Osteocyte (in vitro differentiated cells): Measurements from ENCODE around the gene EXO1. TPM values are rescaled to one million over a fixed set of nuclear protein-coding genes. Genes with fewer than 3 reads are reported as not detected.

Experiments
- DNase-seq: peaks from one replicate; pipeline ENCODE4 v3.0.0; 2021; ENCODE audit warnings: mixed read lengths; ENCODE audit not compliant: unreplicated experiment; ENCODE audit errors: extremely low spot score
- H3K27ac Mint-ChIP-seq: one replicate; pipeline ENCODE4 v1.8.0; 2021; ENCODE audit warnings: mild to moderate bottlenecking, mixed read lengths; ENCODE audit not compliant: unreplicated experiment
- H3K27me3 Mint-ChIP-seq: one replicate; pipeline ENCODE4 v1.8.0; 2021; ENCODE audit warnings: mixed read lengths; ENCODE audit not compliant: unreplicated experiment
- H3K36me3 Mint-ChIP-seq: one replicate; pipeline ENCODE4 v1.8.0; 2021; ENCODE audit warnings: mixed read lengths; ENCODE audit not compliant: unreplicated experiment
- H3K4me1 Mint-ChIP-seq: one replicate; pipeline ENCODE4 v1.8.0; 2021; ENCODE audit warnings: mixed read lengths; ENCODE audit not compliant: unreplicated experiment
- H3K4me3 Mint-ChIP-seq: one replicate; pipeline ENCODE4 v1.8.0; 2021; ENCODE audit warnings: mild to moderate bottlenecking, moderate library complexity, mixed read lengths; ENCODE audit not compliant: unreplicated experiment
- H3K9me3 Mint-ChIP-seq: one replicate; pipeline ENCODE4 v1.8.0; 2021; ENCODE audit warnings: mixed read lengths; ENCODE audit not compliant: unreplicated experiment
- total RNA-seq: library from RNA; stranded (reverse); gene quantifications from 2 replicates; pipeline ENCODE4 v1.2.1, GENCODE V29; 2021
- TF ChIP-seq, protein P1 (sequence below): fragments of 200-600 bp; sonication (generic); IDR thresholded peaks from 2 replicates; pipeline ENCODE4 v1.5.0; 2021; ENCODE audit warnings: antibody characterized with exemption, mild to moderate bottlenecking, moderate library complexity

EXO1 gene
- total RNA-seq, 1 donor from 2014 or later = 3.4 TPM

DNA sequence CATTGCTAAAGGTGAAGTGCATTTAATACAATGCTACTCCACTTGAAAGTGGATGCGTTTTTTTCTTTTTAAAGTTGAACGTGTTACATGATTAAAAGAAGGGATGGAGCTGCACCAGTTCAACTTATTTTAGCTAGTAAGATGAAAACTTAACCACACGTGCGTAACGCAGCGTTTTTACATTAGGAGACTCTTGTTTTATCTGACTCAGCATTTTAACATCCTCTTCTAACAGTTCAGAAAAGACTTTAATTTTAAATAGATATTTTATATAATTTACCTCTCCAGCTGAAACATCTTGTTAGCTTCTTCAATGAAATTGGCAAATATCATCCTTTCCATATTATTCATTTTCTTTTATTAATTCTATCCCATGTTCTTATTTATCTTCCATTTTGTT is 33.4 kb downstream of the EXO1 start:
- DNase-seq = no peak
- Mint-ChIP-seq H3K27me3 (no peaks in the 10 kb centered on the region), H3K4me1 (no peaks in the 10 kb centered on the region), H3K27ac (no peak overlapping the region), H3K4me3 (no peak overlapping the region), H3K9me3 (no peaks in the 10 kb centered on the region), H3K36me3 (peaks cover 4% of the 10 kb centered on the region)
- TF ChIP-seq, protein P1, sequence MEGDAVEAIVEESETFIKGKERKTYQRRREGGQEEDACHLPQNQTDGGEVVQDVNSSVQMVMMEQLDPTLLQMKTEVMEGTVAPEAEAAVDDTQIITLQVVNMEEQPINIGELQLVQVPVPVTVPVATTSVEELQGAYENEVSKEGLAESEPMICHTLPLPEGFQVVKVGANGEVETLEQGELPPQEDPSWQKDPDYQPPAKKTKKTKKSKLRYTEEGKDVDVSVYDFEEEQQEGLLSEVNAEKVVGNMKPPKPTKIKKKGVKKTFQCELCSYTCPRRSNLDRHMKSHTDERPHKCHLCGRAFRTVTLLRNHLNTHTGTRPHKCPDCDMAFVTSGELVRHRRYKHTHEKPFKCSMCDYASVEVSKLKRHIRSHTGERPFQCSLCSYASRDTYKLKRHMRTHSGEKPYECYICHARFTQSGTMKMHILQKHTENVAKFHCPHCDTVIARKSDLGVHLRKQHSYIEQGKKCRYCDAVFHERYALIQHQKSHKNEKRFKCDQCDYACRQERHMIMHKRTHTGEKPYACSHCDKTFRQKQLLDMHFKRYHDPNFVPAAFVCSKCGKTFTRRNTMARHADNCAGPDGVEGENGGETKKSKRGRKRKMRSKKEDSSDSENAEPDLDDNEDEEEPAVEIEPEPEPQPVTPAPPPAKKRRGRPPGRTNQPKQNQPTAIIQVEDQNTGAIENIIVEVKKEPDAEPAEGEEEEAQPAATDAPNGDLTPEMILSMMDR = no peak

DNA sequence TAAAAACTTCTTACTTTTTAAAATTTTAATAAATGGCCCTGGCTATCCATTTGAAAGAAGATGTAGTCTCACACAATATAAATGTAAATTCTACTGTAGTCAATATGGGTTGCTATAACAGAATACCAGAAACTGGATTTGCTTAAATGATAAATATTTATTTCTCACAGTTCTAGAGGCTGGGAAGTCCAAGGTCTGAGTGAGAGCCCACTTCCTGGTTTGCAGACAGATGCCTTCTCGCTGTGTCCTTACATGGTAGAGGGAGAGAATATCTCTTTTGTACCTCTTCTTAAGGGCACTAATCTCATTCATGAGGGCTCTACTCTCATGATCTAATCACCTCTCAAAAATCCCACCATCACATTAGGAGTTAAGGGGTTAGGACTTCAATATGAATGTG is 35.2 kb downstream of the EXO1 start:
- Mint-ChIP-seq H3K27me3 (no peaks in the 10 kb centered on the region), H3K9me3 (no peaks in the 10 kb centered on the region), H3K27ac (no peak overlapping the region), H3K36me3 (peaks cover 4% of the 10 kb centered on the region), H3K4me3 (no peak overlapping the region), H3K4me1 (no peaks in the 10 kb centered on the region)
- no peak for DNase-seq
- TF ChIP-seq, protein P1 = no peak

DNA sequence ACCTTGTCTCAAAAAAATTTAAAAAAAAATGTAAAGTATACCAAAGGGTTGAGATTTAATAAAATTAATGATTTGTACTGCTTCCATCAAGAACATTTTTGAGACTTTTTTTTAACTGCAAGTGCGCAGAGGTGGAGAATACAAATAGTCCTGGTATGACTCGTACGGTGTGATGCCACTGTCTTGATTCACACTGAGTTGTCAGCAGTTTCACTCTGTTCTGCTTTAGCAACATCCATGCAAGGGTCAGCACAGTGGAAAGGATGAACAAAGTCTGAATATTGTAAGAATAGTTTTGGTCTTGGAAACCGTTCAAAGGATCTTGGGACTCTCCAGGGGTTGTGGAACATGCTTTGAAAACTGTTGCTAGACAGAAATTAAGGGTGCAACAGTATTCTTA is 40.2 kb downstream of the EXO1 start:
- no peak overlapping the region for H3K27ac Mint-ChIP-seq
- DNase-seq = no peak
- TF ChIP-seq, protein P1 = no peak
- H3K4me1 Mint-ChIP-seq = no peaks in the 10 kb centered on the region
- H3K27me3 Mint-ChIP-seq = no peaks in the 10 kb centered on the region
- no peaks in the 10 kb centered on the region for H3K36me3 Mint-ChIP-seq
- no peaks in the 10 kb centered on the region for H3K9me3 Mint-ChIP-seq
- H3K4me3 Mint-ChIP-seq = no peak overlapping the region

DNA sequence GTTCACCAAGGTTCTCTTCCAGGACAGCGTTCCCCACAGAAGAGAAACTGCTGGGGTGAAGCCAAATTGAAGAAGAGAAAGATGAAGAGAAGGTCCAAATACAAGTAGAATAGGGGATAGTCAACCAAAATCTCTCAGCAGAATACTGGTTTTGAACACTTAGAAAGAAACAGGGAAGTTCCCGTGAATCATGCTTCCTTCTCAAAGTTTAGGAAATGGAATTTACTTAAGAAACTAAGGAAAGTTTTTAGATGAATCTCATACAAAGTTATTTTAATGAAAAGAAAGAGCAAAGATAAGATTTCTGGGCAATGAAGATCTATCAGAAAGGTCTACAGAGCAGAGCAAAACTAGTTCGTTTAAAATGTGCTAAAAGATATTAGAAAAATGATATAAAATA is 43.3 kb downstream of the EXO1 start:
- H3K4me1 Mint-ChIP-seq = no peaks in the 10 kb centered on the region
- DNase-seq = no peak
- TF ChIP-seq, protein P1 = no peak

DNA sequence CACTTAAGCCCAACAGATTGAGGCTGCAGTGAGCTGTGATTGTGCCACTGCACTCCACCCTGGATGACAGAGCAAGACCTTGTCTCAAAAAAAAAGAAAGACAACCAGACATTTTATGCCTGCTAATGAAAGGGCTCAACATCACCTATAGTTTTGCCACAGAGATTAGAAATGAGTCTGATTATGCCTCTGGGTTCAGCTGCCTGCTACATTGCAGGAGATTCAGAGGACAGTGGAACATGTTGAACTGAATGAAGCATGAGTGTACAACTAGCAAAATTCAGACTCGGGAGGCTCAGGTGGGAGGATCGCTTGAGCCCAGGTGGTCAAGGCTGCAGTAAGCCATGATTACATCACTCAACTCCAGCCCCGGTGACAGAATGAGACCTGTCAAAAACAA is 46.0 kb downstream of the EXO1 start:
- no peak overlapping the region for H3K27ac Mint-ChIP-seq
- H3K4me3 Mint-ChIP-seq = no peak overlapping the region
- H3K9me3 Mint-ChIP-seq = no peaks in the 10 kb centered on the region
- TF ChIP-seq, protein P1 = no peak
- H3K36me3 Mint-ChIP-seq = no peaks in the 10 kb centered on the region
- DNase-seq = no peak
- H3K4me1 Mint-ChIP-seq = no peaks in the 10 kb centered on the region
- no peaks in the 10 kb centered on the region for H3K27me3 Mint-ChIP-seq

More for the DNA sequence above, 43.3 kb downstream of the EXO1 start:
- Mint-ChIP-seq H3K4me3 (no peak overlapping the region), H3K9me3 (no peaks in the 10 kb centered on the region), H3K27ac (no peak overlapping the region), H3K27me3 (no peaks in the 10 kb centered on the region), H3K36me3 (no peaks in the 10 kb centered on the region)
